HepG2 (cell line): Measurements from ENCODE around the gene SPON1. TPM values are rescaled to one million over a fixed set of nuclear protein-coding genes. Genes with fewer than 3 reads are reported as not detected.

Source experiments
- ATAC-seq: fragments of 200-7000 bp; cut with Tn5 transposase; 3 replicates; pipeline ENCODE4 v1.9.1; 2020; ENCODE audit warnings: mild to moderate bottlenecking, moderate library complexity
- BruUV-seq: library from RNA; stranded (reverse); fragments of 400-500 nt; replicated peaks from 2 replicates; lab custom pipeline; 2021; lab: Mats Ljungman, UMichigan
- CTCF ChIA-PET: fragments of 300-600 bp; formaldehyde crosslinking; extraction: SDS; loops from one replicate; lab custom pipeline; 2021; ENCODE audit warnings: low total read pairs, inconsistent platforms, low intra/inter-chr PET ratio; lab: Yijun Ruan, JAX
- POLR2A ChIA-PET: fragments of 350-600 bp; sonication (Branson Sonifier 250); formaldehyde crosslinking; loops from one replicate; lab custom pipeline; 2020; ENCODE audit warnings: antibody characterized with exemption, inconsistent platforms; lab: Yijun Ruan, JAX
- DNase-seq: peaks from one replicate; pipeline ENCODE4 v3.0.0-alpha.2; 2015; ENCODE audit warnings: low spot score
- FAIRE-seq: peaks from 3 replicates; lab custom pipeline; 2011; peaks lifted over from hg19 to GRCh38; lab: Jason Lieb, UNC
- H2AFZ ChIP-seq: one replicate; pipeline ENCODE4 v1.6.1; 2011; ENCODE audit warnings: low read length, inconsistent platforms
- H3K27ac ChIP-seq: fragments of 300-600 bp; 3 replicates; pipeline ENCODE4 v1.8.0; 2011; ENCODE audit warnings: mixed run types, mild to moderate bottlenecking, mixed read lengths, low read length, inconsistent platforms; ENCODE audit not compliant: insufficient read depth; ENCODE audit errors: extremely low read length
- H3K27me3 ChIP-seq, 2 experiments: fragments of 200-600 bp in 1 of 2; 2 replicates in 1 of 2; 3 replicates in 1 of 2; pipeline versions ENCODE4 v1.6.0 to v1.8.0; 2011; ENCODE audit warnings: low read length in 2 of 2, mild to moderate bottlenecking in 2 of 2, moderate library complexity in 2 of 2, inconsistent platforms in 1 of 2; ENCODE audit not compliant: insufficient read depth in 2 of 2, control insufficient read depth in 1 of 2
- H3K36me3 ChIP-seq, 2 experiments: fragments of 200-600 bp in 1 of 2; replicated peaks in 1 of 2; 2 replicates in 1 of 2; 3 replicates in 1 of 2; pipeline versions ENCODE4 v1.5.1 to v1.8.0; 2011; ENCODE audit warnings: low read length in 2 of 2, inconsistent platforms in 1 of 2; ENCODE audit not compliant: insufficient read depth in 2 of 2, control insufficient read depth in 1 of 2
- H3K4me1 ChIP-seq: 2 replicates; pipeline ENCODE4 v1.5.1; 2012; ENCODE audit warnings: low read length, inconsistent platforms; ENCODE audit not compliant: insufficient read depth
- H3K4me2 ChIP-seq: 2 replicates; pipeline ENCODE4 v1.6.0; 2011; ENCODE audit warnings: low read depth, low read length, inconsistent platforms
- H3K4me3 ChIP-seq, 3 experiments: fragments of 200-600 bp in 1 of 3; sonication (generic), shearing (Covaris generic) in 1 of 3; replicated peaks in 1 of 3; 2 replicates each; pipeline ENCODE4 v1.5.1; 2011 to 2016; ENCODE audit warnings: low read length in 3 of 3, inconsistent platforms in 2 of 3, low read depth in 2 of 3, mild to moderate bottlenecking in 2 of 3, control low read depth in 1 of 3, mixed read lengths in 1 of 3; ENCODE audit not compliant: insufficient read depth in 1 of 3
- H3K79me2 ChIP-seq: one replicate; pipeline ENCODE4 v1.6.1; 2011; ENCODE audit warnings: low read length, inconsistent platforms; ENCODE audit not compliant: insufficient read depth
- H3K9ac ChIP-seq: 2 replicates; pipeline ENCODE4 v1.6.0; 2011; ENCODE audit warnings: mild to moderate bottlenecking, low read depth, low read length, inconsistent platforms; ENCODE audit not compliant: insufficient read depth
- H3K9me3 ChIP-seq: 2 replicates; pipeline ENCODE4 v1.5.1; 2012; ENCODE audit warnings: mild to moderate bottlenecking, low read length
- H4K20me1 ChIP-seq: 2 replicates; pipeline ENCODE4 v1.6.0; 2011; ENCODE audit warnings: inconsistent platforms, mild to moderate bottlenecking, low read length, moderate library complexity; ENCODE audit not compliant: insufficient read depth
- BATF2 ChIP-seq: sonication (generic); formaldehyde crosslinking; IDR thresholded peaks from 2 replicates; pipeline ENCODE4 v1.8.0; 2022; ENCODE audit warnings: mild to moderate bottlenecking, missing genetic modification reagents, moderate library complexity
- HNRNPK ChIP-seq: fragments of 200-400 bp; formaldehyde crosslinking; IDR thresholded peaks from 2 replicates; pipeline ENCODE4 v1.6.1; 2018; ENCODE audit warnings: low read length, low read depth, moderate library complexity, mild to moderate bottlenecking; ENCODE audit not compliant: poor library complexity, severe bottlenecking
- MAFF ChIP-seq: IDR thresholded peaks from 2 replicates; pipeline ENCODE4 v1.6.1; 2011; ENCODE audit warnings: low read depth, low read length, improper control_type of control experiment
- MAFK ChIP-seq, 2 experiments: IDR thresholded peaks in 1 of 2; conservative IDR thresholded peaks in 1 of 2; 2 replicates each; pipeline ENCODE4 v1.6.1; 2011; ENCODE audit warnings: improper control_type of control experiment in 2 of 2, low read length in 2 of 2
- NFATC3 ChIP-seq: sonication (generic); formaldehyde crosslinking; IDR thresholded peaks from 2 replicates; pipeline ENCODE4 v1.5.1; 2020; ENCODE audit warnings: mild to moderate bottlenecking, missing genetic modification reagents
- SALL2 ChIP-seq: sonication (generic); formaldehyde crosslinking; IDR thresholded peaks from 2 replicates; pipeline ENCODE4 v1.8.1; 2023; ENCODE audit warnings: mild to moderate bottlenecking, missing genetic modification reagents, inconsistent platforms
- XBP1 ChIP-seq: sonication (generic); formaldehyde crosslinking; IDR thresholded peaks from 2 replicates; pipeline ENCODE4 v1.5.0; 2020; ENCODE audit warnings: missing genetic modification reagents
- ZMAT3 ChIP-seq: sonication (generic); formaldehyde crosslinking; conservative IDR thresholded peaks from 2 replicates; pipeline ENCODE4 v1.7.0; 2021; ENCODE audit warnings: missing genetic modification reagents
- ZNF263 ChIP-seq: sonication (generic); formaldehyde crosslinking; IDR thresholded peaks from 2 replicates; pipeline ENCODE4 v1.4.0; 2020; ENCODE audit warnings: missing genetic modification reagents
- WGBS: methylation state at CpG from one replicate; pipeline ENCODE4 v1.1.6; 2017; ENCODE audit warnings: low lambda C conversion rate; 5-methylcytosine and 5-hydroxymethylcytosine counted together
- in situ Hi-C: cut with HindIII; loops from 2 replicates; pipeline ENCODE4 v1.10.0; 2017; ENCODE audit warnings: low pct_unique_long_range_greater_than_20kb; ENCODE audit not compliant: extremely low pct_ligation_motif_present
- intact Hi-C: fragments of 100-400 bp; cut with micrococcal nuclease; formaldehyde crosslinking; loops from one replicate; pipeline ENCODE4 v1.10.0; 2022; ENCODE audit not compliant: unreplicated experiment
- polyA plus RNA-seq, 8 experiments: library from polyadenylated mRNA; depleted of rRNA in 3 of 8; stranded (reverse) in 7 of 8; unstranded in 1 of 8; fragments of >200 nt; fragmentation: Illumina TruSeq in 4 of 8; extraction: Trizol in 4 of 8; gene quantifications; 2 replicates each; pipeline versions ENCODE4 v1.2.1 to v1.2.3, GENCODE V29; 2011 to 2016; ENCODE audit warnings: low read depth in 4 of 8, missing spikeins in 1 of 8, mixed read lengths in 1 of 8; ENCODE audit not compliant: insufficient read depth in 1 of 8
- total RNA-seq, 5 experiments: library from RNA; depleted of rRNA; stranded (reverse); fragments of >200 nt; fragmentation: Illumina TruSeq; extraction: Trizol; gene quantifications; 2 replicates each; pipeline ENCODE4 v1.2.3, GENCODE V29; 2016; ENCODE audit warnings: low read depth in 1 of 5

SPON1 gene
- total and polyA plus RNA-seq, 2 of the 13 experiments (the other 11 are each of a cell fraction or from before 2014, with no cell fraction given): not detected

GRCh38 chr11:14266622-14267021 lies 304.1 kb downstream of the SPON1 start:
- H2AFZ ChIP-seq: no peak overlapping the region
- POLR2A ChIA-PET: no interaction called here
- BruUV-seq: no TSS peak
- H3K79me2 ChIP-seq: no peaks in the 10 kb centered on the region
- CTCF ChIA-PET: no interaction called here
- no peaks in the 10 kb centered on the region for H3K36me3 ChIP-seq
- no peaks in the 10 kb centered on the region for H3K4me1 ChIP-seq
- intact Hi-C loops (no loop called here), in situ Hi-C loops (no loop called here)
- H3K4me2 ChIP-seq: no peak overlapping the region
- no peaks in the 10 kb centered on the region for H4K20me1 ChIP-seq
- no peak overlapping the region for H3K27ac ChIP-seq
- FAIRE-seq (no peak), ATAC-seq (no peak), DNase-seq (no peak)
- H3K9ac ChIP-seq: no peak overlapping the region
- no peak overlapping the region for H3K4me3 ChIP-seq
- WGBS: 100% methylated on average over 1 of the region's 1 CpG
- TF ChIP-seq HNRNPK (no peak), SALL2 (no peak), ZMAT3 (CRISPR knock-in tag) (no peak), XBP1 (no peak), MAFK (conservative IDR thresholded peaks at IDR 0.05 in 1 of 2, IDR thresholded peaks at IDR 0.05 in 1 of 2; ENCODE audit: low read length in 2 of 2) (peak; percentile 63 to 83), BATF2 (CRISPR knock-in tag) (no peak), MAFF (peak; percentile 75), NFATC3 (CRISPR knock-in tag) (no peak), ZNF263 (CRISPR knock-in tag) (peak; percentile 67)
- H3K9me3 ChIP-seq: no peaks in the 10 kb centered on the region
- H3K27me3 ChIP-seq: no peaks in the 10 kb centered on the region; a peak in 1 of 5 replicates
